Measurements from ENCODE around the gene ASCC1. TPM values are rescaled to one million over a fixed set of nuclear protein-coding genes. Genes with fewer than 3 reads are reported as not detected.
A peak's percentile ranks its signal among the peaks of the same experiment; 100 is the strongest.

Gene ASCC1
- polyA plus RNA-seq, 3 donors, result 41.3 to 47.0 (median 46.5) TPM

GRCh38 chr10:72049969-72050781, 165.9 kb downstream of the ASCC1 start:
- DNase-seq (ENCODE audit: extremely low read depth in 1 of 11, low read depth in 9 of 11, low spot score in 4 of 11), result no peak

- no peak for DNase-seq (ENCODE audit: extremely low read depth in 1 of 11, low read depth in 9 of 11, low spot score in 4 of 11)
Observed at GRCh38 chr10:72049472-72049871, 166.6 kb downstream of the ASCC1 start.

GRCh38 chr10:72048450-72049124, 167.5 kb downstream of the ASCC1 start:
- DNase-seq (ENCODE audit: extremely low read depth in 1 of 11, low read depth in 9 of 11, low spot score in 4 of 11), result peak; percentile 86 to 97 (median 92)

Other genes with a start within 250 kb of the ASCC1 start
- gene SPOCK2, start 127.7 kb downstream of the ASCC1 start, polyA plus RNA-seq (ENCODE audit: insufficient read length in 3 of 3), result 100 to 1,000 TPM; 119 to 151 (median 140) TPM
- gene ANAPC16, start 264 bp downstream of the ASCC1 start, polyA plus RNA-seq (ENCODE audit: insufficient read length in 3 of 3), result 100 to 1,000 TPM; 175 to 213 (median 178) TPM
- gene DDIT4, start 57.6 kb upstream of the ASCC1 start, polyA plus RNA-seq (ENCODE audit: insufficient read length in 3 of 3), result 10 to 100 TPM; 48.3 to 80.7 (median 67.8) TPM
- 10 to 100 TPM; 29.1 to 38.3 (median 35.6) TPM for gene DNAJB12, start 138.6 kb upstream of the ASCC1 start, polyA plus RNA-seq (ENCODE audit: insufficient read length in 3 of 3)